Tibial nerve (tissue), 4 donors: ENCODE results near the gene GHRL.

Experiments used
- CTCF ChIP-seq, 5 experiments: fragments of 200-600 bp in 3 of 5; fragments of 450-650 bp in 2 of 5; sonication (generic) in 3 of 5; IDR thresholded peaks; one replicate each; pipeline ENCODE4 v1.5.1; 2016 to 2019; ENCODE audit warnings: antibody characterized with exemption in 5 of 5, mild to moderate bottlenecking in 3 of 5, moderate library complexity in 2 of 5
- EP300 ChIP-seq, 2 donors: sonication (generic); formaldehyde crosslinking; IDR thresholded peaks; one replicate each; pipeline ENCODE4 v1.6.1; 2017; ENCODE audit warnings: antibody characterized with exemption in 2 of 2, mild to moderate bottlenecking in 1 of 2
- POLR2A ChIP-seq, 2 donors: fragments of 450-650 bp; IDR thresholded peaks; one replicate each; pipeline ENCODE4 v1.6.1; 2017; ENCODE audit warnings: antibody characterized with exemption in 2 of 2, mild to moderate bottlenecking in 2 of 2, moderate library complexity in 2 of 2

DNA sequence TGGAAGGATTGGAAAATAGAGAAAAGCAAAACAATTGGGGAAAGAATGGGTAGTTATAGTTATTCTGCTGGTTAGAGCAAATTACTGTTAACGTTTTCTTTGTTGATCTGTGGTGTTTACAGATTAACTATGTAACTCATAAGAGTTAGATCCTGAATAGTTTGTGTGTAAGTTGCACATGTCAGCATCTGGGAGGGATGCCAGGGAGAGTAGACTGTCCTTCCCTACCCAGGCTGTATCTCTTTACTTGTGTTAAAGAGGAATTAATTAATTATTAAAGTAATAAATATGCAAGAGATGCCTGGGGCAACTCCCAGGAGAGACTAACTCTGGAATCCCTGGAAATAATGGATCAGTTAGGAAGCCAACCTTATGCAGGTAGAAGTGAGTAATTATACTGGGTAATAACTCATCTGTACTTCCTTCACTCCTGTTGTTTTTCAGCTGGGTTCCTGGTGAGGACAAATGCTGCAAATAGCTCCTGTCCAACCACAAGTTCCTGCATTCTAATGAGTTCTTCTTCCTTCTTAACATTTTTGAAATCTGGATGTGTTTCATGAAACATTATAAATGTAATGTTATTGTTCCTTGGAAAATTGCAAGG lies 18.9 kb downstream of the GHRL start:
- TF ChIP-seq CTCF (IDR thresholded peaks at IDR 0.05) (no peak), POLR2A (IDR thresholded peaks at IDR 0.05) (no peak), EP300 (IDR thresholded peaks at IDR 0.05) (no peak)
